Muscle of arm (tissue), 12 donors: ENCODE measurements around the gene HYAL3. TPM values are rescaled to one million over a fixed set of nuclear protein-coding genes. Genes with fewer than 3 reads are reported as not detected.
A peak's percentile ranks its signal among the peaks of the same experiment; 100 is the strongest.

ENCODE experiments used
- DNase-seq: peaks from one replicate; pipeline ENCODE4 v3.0.0-alpha.2; 2013
- polyA plus RNA-seq, 12 donors: library from polyadenylated mRNA; unstranded; fragments of 120-200 nt; gene quantifications; one replicate each; pipeline ENCODE4 v1.2.1, GENCODE V29; 2013; ENCODE audit not compliant: insufficient read length in 12 of 12

Gene HYAL3
- polyA plus RNA-seq, 12 donors: 1.2 to 4.4 (median 2.1) TPM; not detected in 2

DNA sequence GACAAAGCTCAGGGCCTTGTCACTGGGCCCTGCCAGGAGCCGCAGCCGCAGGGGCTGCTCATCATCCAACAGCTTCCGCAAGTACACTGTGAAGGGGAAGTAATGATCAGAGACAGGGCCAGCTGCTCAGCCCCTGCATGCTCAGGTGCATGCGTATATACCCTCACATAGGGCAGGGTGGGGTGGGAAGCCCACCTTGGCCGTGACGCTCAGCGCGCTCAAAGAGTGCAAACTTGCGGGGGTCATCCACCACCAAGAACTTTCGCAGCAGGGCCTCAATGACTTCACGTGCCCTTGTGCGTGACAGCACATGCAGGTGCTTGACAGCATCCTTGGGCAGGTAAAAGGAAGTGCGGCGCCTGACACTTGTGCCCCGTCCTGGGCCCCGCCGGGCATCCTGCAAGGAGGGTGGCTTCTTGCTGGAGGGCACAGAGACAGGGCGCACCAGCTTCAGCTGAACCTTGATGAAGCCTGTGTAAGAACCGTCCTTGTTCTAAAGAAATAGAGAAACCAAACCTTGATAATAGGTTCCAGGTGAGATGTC, 32.2 kb upstream of the HYAL3 start:
- no peak for DNase-seq

DNA sequence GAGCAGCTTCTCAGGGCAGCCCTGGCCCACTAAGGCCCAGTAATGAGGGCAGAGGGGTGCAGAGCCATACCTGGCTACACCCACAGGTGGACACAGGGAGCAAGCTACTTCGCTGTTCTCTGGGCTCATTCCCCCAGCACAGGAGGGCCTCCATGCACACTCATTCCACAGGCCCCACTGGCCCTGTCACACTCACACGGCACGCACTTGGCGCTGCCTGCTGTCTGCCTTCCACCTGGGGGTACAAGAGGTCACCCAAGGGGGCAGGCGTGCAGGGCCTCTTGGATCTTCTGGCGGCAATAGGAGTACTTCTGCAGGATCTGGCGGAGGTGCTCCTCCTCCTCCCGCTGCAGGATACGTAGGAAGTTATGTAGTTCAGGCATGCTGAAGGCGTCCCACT, 31.1 kb upstream of the HYAL3 start:
- no peak for DNase-seq

DNA sequence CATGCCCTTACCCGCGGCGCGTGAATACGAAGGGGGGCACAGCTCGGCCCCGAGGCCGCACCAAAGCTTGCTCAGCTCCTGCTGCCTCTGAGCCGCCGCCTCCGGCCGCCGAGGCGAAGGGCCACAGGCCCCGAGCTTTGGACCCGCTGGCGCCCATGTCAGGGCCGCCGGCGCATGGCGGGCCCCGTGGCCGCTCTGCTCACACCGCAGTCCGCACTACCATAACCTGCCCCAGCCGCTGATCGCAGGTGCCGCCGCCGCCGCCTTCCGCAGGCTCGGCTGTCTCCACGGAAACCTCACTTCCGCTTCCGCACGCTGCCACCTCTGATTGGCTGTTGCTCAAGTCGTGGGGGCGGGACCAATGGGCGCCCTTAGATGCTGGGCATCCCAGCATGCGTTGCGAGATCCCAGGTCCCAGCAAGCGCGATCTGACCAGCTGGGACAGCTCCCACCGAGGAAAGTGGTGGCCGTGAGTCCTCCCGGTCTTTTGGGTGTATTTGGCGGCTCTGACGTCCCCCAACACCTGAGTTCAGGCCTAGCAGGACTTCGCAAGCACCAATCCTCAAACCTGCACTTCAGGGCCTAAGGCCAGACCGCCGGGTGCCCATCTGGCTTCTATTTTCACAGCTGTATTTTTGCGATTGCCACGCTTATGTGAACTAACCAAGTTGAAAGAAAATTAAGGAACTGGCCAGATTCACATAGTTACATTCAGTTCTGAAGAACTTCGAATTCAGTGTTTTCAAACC, 28.9 kb upstream of the HYAL3 start, which contains the start of gene TUSC2:
Gene TUSC2 (minus strand): TSS at position 281 of the 749 bp plus-strand sequence. CDS start 124 bp downstream, at position 157.
- DNase-seq: peak; percentile 97

DNA sequence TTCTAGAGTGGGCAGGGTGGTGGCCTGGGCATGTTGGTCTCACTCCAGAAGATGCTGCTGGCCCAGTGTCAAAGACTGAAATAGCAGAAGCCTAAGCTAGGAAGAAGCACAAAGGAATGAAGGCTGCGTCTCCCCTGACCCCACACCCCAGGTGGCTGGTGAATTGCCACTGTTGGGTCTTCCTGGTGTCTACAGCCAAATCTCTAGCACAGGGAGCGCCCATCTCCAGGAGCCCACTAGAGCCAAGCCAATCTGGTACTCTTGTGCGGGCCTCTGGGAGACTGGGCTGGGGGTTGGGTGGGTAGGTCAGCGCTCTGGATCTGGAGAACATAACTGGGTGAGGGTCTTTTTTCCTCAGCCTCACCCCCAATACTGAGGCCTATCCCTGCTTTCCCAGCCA, 27.9 kb upstream of the HYAL3 start:
- DNase-seq: no peak

DNA sequence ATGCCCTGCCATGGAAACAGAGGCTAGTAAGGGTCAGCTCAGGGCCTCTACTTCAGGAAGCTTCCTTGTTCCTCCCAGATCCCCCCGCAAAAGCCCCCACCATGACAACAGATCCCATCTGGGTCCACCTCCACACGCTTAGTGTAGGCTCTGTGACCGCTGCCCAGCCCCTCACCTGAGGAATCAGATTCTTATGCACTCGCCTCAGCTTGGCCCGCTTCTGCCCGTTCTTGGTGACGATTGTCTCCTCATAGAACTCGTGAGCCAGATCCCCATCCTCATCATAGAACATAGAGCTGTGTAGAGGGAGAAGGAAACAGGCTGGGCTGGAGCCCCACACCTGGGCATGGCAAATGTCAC, 27.0 kb upstream of the HYAL3 start:
- no peak for DNase-seq

DNA sequence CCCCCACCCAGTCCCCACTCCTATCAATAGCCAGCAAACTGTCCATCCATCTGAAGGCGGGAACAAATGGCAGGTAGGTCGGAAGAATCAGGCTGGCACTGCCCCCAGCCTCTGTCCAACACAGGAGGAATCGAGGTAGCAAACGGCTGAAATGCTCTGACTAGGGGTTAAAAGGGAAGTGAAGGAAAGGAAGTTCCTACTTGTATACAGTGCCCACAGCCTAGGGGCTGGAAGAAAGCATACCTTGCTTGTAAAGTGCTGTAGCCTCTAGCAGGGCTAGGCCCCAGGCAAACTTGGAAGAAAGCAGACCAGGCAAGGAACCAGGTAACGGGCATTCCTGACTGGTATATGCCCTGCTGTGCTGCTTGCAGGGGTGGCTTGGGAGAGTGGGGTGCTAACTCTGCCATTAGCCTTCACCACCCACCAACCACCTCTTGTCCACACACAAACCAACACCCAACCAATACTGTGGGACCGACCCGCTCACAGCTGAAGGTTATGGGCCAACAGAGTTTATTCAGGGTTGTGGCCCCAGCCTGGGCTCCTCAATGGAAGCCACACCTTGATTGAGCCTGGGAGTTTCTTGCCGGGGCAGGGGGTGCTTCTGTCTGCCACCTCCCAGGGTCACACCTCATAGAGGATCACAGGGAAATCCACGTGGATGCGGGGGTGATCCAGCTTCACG, 26.4 kb upstream of the HYAL3 start:
- no peak for DNase-seq

DNA sequence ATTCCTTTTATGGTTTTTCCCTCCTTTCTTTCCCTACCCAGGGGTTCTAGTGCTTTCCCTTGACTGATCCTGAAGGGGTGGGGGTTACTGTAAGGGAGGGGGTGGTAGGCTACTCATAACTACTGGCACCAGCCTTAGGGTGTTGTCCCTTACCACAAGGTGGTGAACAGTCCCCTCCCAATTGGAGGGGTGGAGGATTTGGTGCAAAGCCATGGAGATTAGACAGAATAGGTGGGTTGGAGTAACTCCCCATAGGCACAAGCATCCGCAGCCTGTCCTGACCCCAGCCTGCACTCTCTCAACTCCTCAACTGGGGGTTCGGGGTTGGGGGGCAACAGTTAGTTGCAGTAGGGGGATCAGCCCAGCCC, 25.9 kb upstream of the HYAL3 start:
- DNase-seq: no peak

DNA sequence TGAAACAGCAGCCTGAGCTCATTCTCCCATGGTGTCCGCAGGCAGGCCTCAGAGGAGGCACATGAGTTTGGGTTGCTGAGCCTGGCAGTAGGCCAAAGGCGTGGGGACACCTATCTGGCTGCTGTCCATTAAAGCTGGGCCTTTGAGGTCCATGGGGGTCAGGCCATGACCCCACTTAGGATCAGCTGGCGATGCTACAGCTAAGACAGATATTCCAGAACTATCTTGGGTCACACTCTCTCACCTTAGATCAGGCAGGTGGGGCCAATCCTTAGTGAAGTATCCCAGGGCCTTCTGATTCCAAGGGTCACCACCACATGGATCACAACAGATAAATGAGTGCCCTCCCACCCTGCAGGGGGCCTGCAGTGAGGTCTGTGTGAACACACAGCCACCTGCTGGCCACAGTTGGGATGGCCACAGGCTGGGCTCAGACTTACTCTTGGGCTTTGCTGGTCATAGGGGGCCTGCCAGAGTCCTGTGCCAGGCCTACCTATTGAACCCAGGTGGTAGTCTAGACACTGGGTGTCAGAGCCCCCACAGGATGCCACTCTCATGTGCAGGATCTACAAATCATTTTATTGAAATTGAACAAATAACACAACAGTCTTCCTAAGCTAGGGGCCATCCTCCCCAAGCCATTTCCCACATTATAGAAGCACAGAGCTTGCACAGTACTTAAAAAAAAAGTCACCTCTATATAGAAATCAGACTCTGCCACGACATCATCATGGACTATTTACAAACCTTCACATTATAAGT, 25.3 kb upstream of the HYAL3 start:
- DNase-seq: no peak

DNA sequence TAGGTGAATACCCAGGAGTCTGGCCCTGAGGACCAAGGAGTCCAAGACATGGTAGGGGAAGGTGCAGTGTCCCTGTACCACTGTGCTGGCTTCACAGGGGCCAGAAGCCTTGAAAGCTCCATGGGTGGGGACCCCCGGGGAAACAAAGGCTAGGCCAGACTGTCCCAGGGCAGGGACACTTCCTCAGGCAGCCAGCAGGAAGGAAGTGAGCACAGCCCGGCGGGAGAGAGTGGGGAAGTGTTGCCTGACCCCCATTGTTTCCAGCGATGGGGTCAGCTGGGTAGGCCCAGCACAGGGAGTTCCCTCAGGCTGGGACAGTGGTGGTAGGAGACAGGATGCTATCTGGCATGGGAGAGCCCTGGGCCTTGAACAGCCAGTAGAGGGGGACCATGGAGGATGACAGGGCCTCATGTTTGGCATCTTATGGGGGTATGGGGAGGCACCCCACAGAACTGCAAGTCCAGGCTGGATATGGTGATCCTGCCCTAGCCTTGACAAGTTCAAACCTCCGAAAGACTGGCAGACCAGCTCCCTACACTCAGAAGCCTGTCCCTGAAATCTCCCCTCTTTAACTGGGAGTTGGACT, 24.5 kb upstream of the HYAL3 start:
- no peak for DNase-seq

DNA sequence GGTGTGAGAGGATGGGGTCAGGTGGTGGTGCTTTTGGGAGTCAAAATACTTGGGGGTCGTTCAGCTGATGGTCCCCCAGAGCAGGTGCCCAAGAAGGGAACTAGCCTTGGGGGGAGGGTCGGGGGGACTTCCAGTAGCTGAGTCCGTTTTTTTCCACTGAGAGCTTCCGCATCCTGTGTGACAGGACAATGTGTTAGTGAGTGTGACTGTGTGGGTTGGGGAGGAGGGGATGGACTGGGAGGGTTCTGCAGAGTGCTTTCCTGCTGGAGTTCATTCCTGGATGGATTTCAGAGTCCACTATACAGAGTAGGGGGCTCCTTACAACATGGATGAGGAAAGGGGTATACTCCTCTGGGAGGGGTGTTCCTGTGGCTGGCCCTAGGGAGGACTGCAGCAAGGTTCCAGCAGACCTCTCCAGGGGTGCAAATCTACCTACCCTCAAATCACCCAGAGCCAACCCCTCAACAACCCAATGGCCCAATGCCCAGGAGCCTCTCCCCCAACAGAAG, 23.9 kb upstream of the HYAL3 start:
- DNase-seq: no peak

DNA sequence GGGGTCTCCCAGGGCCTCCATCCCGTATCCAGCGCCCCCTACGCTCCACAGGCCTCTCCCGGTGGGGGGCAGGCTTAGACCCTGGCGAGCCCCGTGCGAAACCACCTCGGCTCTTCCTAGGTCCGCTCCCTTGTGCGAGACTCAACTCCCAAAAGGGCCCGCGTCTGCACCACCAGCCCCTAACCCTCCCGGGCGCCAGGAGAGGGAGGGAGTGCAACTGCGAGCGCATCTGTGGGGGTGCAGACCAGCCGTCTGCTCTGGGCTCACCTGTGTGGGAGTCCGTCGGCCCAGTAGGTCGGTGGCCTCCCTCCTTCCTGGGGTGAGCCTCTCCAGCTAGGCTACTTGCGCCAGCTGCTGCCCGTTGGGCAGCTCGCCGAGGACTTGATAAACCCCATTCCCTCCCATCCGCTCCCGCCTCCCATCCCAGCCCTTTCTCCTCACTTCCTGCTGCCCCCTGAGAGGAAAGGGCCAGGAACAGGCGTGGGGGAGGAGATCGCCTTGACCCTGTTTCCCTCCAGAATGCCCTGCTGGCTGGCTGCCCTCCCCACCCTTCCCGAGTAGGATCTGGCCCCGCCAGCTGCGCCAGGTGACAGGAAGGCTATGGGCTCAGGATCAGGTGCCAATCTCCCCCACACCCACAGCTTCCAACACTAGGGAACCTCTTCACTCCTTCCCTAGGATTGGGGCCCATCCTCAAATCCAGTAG, 23.3 kb upstream of the HYAL3 start, which contains the start of gene HYAL2:
Gene HYAL2 (minus strand): TSS at position 360 of the 706 bp plus-strand sequence. CDS start 2,256 bp downstream, outside the sequence.
- DNase-seq: no peak

DNA sequence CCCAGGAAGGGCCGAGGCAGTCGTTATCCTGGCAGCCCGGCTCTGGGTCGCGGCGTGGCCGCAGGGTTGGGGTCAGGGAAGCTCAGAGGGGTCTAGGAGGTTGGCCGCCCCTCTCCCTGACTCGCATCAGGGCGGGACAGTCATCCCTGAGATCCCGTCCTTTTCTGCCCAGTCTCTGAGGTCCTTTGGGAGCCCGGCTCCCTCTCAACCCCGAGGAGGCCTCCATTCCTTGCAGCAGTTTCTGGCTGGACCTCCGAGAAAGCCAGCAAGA, 22.8 kb upstream of the HYAL3 start:
- DNase-seq: no peak

DNA sequence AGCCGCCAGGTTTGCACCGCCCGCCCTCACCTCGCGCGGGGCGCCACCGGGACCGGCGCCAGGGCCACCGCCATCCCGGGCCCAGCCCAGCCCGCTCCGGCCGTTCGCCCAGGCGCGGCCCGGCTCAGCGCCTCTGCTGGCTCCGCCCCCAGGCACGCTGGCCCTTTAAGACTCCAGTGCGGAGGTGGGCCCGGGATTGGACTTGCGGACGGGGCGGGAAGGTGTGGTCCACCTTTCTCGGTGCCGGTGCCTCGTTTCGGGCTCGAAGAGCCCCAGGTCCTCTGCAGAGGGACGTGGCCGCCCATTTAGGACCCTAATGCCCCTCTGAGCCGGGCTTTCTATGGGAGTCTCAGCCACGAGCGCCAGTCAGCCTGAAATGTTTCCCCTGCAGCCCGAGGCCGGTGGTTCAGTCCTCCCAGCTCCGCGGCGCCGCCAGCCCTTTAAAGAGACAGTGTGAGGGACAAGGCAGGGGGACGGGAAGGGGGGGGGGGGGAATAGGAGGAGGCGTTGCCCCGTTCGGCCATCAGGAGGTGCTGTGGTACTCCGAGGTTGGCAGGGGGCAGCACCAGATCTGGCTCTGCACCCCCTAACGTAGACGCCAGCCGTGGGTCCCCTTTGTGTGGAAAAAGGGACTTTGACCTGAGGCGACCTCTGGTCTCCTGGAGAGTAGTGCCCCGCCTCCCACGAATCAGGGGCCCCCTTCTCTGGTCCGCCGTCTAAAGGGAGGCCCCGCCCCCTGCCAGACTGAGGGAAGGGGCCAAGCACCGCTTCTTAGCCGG, 22.3 kb upstream of the HYAL3 start:
- DNase-seq: peak; percentile 90

DNA sequence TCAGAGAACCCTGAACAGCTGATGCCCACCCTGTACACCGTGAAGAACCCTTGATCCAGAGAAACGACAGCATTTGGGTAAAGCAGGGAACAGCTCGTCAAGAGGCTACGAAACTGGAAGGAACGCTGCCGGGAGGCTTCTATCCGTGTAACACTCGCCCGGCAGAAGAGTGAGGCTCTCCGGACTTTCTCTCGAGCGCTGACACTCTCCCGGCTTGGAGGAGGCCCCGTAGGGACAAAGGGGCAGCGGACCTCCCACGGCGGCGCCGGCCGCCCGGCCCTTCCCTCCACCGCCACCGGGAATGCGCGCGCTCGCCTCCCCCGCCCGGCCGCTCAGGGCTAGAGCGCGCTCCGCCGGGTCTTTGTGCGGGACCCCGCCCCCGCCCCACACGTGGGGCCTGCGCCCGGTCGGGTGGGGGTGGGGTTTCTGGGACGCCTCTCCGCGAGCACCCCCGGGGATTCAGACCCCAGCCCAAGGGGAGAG, 21.7 kb upstream of the HYAL3 start:
- peak; percentile 77 for DNase-seq

DNA sequence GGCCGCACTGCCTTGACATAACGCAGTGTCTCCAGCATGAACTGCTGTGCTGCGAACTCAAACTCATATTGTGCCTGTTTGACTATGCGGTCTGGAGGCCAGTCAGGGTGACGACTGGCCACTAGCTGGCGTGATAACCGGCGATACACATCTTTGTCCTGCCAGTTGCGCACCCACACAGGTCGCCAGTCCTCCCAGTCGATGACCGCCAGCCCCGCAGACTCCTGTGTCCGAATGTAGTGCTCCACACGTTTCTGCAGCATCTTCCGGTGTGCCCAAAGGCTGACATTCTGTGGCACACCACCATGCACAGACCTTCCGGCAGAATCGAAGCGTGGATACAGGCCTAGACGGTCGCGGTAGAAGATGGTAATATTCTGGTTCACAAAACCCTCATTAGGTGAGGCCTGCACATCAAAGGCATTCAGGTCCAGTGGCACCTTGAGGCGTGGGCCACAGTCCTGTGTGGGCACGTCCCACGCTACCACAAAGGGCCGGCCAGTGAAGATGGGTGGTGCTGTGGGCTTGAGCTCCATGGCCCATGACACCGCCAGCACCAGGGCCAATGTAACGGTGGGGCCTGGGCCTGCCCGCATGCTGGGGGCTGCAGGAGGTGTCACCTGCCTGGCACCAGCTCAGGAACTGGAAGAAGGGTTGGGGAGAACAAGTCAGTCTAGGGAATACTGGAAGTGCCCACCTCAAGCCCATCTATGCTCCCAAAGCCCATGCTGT, 20.9 kb upstream of the HYAL3 start:
- no peak for DNase-seq

DNA sequence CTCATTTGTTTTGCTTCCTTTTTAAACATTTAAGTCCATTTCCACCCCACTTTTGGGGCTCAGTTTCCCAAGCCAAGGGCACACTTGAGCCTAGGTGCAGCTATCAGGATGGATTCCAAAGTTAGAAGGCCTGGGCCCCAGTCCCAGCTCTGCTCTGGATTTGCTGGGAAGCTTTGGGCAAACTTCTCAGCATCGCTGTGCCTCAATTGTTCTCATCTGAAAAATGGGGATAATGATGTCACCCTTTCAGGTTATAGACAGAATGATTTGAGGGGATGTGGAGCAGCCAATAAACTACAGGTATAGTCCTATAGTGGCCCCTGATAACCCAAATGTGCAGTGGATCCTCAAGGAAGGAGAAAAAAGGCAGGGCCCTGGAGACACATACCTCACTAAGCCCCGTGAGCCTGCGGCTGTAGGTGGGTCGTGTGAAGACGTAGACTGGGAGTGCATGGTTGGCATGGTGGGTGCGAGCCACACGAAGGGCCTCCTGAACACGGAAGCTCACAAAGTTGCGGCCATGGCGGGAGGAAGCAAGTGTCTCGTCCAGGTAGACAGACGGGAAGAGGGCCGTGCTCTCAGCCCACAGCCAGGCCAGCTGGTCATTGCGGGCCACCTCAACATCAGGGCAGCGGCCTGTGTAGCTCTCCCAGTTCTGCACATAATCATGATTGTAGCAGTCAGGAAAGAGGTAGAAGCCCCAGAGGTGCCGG, 20.1 kb upstream of the HYAL3 start:
- DNase-seq: no peak

DNA sequence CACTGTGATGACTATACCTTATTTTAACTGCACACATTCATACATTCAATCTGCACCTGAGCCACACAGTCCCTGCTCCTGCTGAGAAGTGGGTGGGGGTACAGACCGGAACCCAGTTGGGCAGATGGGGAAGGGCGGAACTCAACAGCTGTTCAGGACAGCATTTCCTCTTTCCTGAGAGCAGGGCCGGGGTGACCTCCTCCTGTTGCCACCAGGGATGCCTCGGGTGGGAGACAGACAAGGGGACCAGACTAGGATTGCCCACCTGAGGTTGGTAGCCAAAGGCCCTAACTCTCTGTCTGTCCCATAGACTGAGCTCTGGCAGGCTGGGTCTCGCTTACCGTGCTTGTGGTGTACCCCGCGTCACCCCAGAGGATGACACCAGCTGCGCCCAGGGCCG, 19.4 kb upstream of the HYAL3 start:
- no peak for DNase-seq

DNA sequence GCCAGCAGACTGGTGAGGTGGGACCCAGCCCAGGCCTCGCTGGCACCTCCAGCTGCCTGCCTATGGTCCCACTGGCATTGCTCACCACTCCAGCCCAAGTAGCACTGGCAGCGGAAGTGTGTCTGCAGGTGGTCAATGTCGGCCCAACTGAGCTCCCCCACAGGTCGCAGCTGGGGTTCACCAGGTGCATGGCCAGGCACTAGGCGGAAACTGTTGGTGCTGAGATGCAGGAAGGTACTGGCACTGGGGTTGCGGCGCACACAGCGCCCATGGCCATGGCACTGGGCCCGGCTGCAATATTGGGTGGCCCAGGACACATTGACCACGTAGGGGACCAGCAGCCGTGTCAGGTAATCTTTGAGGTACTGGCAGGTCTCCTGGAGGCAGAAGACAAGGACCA, 19.0 kb upstream of the HYAL3 start:
- no peak for DNase-seq

DNA sequence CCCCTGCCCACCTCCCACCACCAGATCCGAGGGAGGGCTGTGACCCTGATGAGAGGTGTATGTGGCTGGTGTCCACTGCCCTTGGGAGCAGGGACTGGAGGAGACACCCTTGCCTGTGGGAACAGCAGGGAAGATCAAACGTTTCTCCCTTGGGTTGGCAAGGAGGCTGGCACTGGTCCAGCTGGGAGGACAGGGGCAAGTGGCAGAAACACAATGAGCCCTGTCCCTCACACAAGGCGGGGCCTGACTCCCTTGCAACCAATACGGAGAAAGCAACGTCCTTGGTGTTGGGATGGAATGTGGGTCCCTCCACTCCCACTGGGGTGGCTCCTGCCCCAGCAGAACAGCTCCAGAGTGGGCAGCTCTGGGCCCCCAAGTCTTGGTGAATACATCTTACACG, 18.1 kb upstream of the HYAL3 start:
- DNase-seq: no peak
